NCI-H526 treated with DMSO at 0.1 percent for 48 hours (cell line): ENCODE measurements around the gene CD3D.

ENCODE experiments used
- DNase-seq: peaks from one replicate; lab custom pipeline; 2025; lab: John Stamatoyannopoulos, UW

Gene CD3D

GRCh38 chr11:118342503-118343161 is at the start of gene CD3D:
Gene CD3D, minus strand, starts transcription at chr11:118342705. Its CDS starts 98 bp downstream, at chr11:118342607.
- no peak for DNase-seq

GRCh38 chr11:118383657-118384056 is 41.2 kb upstream of the CD3D start:
- DNase-seq, result no peak

- no peak for DNase-seq
These were observed 40.4 kb upstream of the CD3D start for GRCh38 chr11:118382954-118383353.

- DNase-seq, result no peak
These were observed 38.1 kb upstream of the CD3D start for GRCh38 chr11:118380571-118380970.

- no peak for DNase-seq
These were observed 37.0 kb upstream of the CD3D start for GRCh38 chr11:118379497-118379896.

GRCh38 chr11:118375978-118376377 is 33.5 kb upstream of the CD3D start:
- no peak for DNase-seq

- no peak for DNase-seq
These were observed 32.2 kb upstream of the CD3D start for GRCh38 chr11:118374729-118375128.

- no peak for DNase-seq
These were observed 31.4 kb upstream of the CD3D start for GRCh38 chr11:118373871-118374270.

GRCh38 chr11:118373263-118373662 is 30.8 kb upstream of the CD3D start:
- DNase-seq, result no peak

- no peak for DNase-seq
These were observed 28.3 kb upstream of the CD3D start for GRCh38 chr11:118370774-118371173.

- no peak for DNase-seq
These were observed 23.8 kb upstream of the CD3D start for GRCh38 chr11:118366287-118366686.

GRCh38 chr11:118364956-118365615 is 22.6 kb upstream of the CD3D start:
- no peak for DNase-seq

GRCh38 chr11:118359295-118359958 is 16.9 kb upstream of the CD3D start, which contains the start of gene UBE4A:
Gene UBE4A, plus strand, starts transcription at chr11:118359600. Its CDS starts 5,481 bp downstream, at chr11:118365081.
- peak; percentile 98 for DNase-seq

- no peak for DNase-seq
These were observed 15.6 kb upstream of the CD3D start for GRCh38 chr11:118358071-118358470.

- DNase-seq, result peak; percentile 39
These were observed 10.7 kb upstream of the CD3D start for GRCh38 chr11:118353084-118353710.

GRCh38 chr11:118349475-118349874 is 7.0 kb upstream of the CD3D start:
- no peak for DNase-seq

- no peak for DNase-seq
These were observed 1.5 kb upstream of the CD3D start, which contains the start of gene CD3G for GRCh38 chr11:118343981-118344515. Gene CD3G, plus strand, starts transcription at chr11:118344344. Its CDS starts 80 bp downstream, at chr11:118344424.

- no peak for DNase-seq
These were observed 743 bp upstream of the CD3D start for GRCh38 chr11:118343248-118343647.

- DNase-seq, result no peak
These were observed 553 bp downstream of the CD3D start for GRCh38 chr11:118341815-118342489.

GRCh38 chr11:118341261-118341660 is 1.2 kb downstream of the CD3D start:
- DNase-seq, result no peak

GRCh38 chr11:118340449-118340848 is 2.1 kb downstream of the CD3D start:
- no peak for DNase-seq
